HCT116 (cell line): ENCODE results near the gene CDKL2. TPM values are rescaled to one million over a fixed set of nuclear protein-coding genes. Genes with fewer than 3 reads are reported as not detected.

Source experiments
- ATAC-seq: fragments of 200-7000 bp; cut with Tn5 transposase; 2 replicates; pipeline ENCODE4 v1.9.1; 2020; ENCODE audit warnings: mild to moderate bottlenecking, moderate library complexity
- BruUV-seq: library from RNA; stranded (reverse); fragments of 400-500 nt; replicated peaks from 2 replicates; lab custom pipeline; 2021; lab: Mats Ljungman, UMichigan
- CTCF ChIA-PET: fragments of 300-600 bp; sonication (Branson Sonifier 250); formaldehyde crosslinking; loops from one replicate; lab custom pipeline; 2021; ENCODE audit warnings: antibody characterized with exemption; lab: Charles Lee
- POLR2A ChIA-PET: fragments of 300-600, 350-600 bp; sonication (Branson Sonifier 250); formaldehyde crosslinking; loops from one replicate; lab custom pipeline; 2021; ENCODE audit warnings: antibody characterized with exemption; lab: Charles Lee
- RAD21 ChIA-PET, 2 experiments: fragments of 300-600 bp; sonication (Branson Sonifier 250); formaldehyde crosslinking; loops; one replicate each; lab custom pipeline; 2023; ENCODE audit warnings: low total read pairs in 2 of 2; ENCODE audit not compliant: uncharacterized antibody in 2 of 2, unreplicated experiment in 2 of 2, low non-redundant PET in 1 of 2; lab: Charles Lee
- DNase-seq: peaks from one replicate; pipeline ENCODE4 v3.0.0-alpha.2; 2010; ENCODE audit warnings: low read depth, low spot score
- H2AFZ ChIP-seq: fragments of 200-600 bp; shearing (Covaris generic), sonication (generic); 2 replicates; pipeline ENCODE4 v1.6.1; 2017; ENCODE audit warnings: low read depth, mixed run types, mixed read lengths, antibody characterized with exemption, low read length; ENCODE audit not compliant: poor library complexity, severe bottlenecking
- H3K27ac ChIP-seq: 2 replicates; pipeline ENCODE4 v1.5.1; 2012; ENCODE audit warnings: low read depth, low read length
- H3K27me3 ChIP-seq: fragments of 200-600 bp; sonication (generic); 2 replicates; pipeline ENCODE4 v1.6.1; 2016; ENCODE audit warnings: mixed run types, low read length, mixed read lengths; ENCODE audit not compliant: insufficient read depth
- H3K36me3 ChIP-seq, 2 experiments: fragments of 200-500 bp in 1 of 2; fragments of 200-600 bp in 1 of 2; sonication (Bioruptor generic) in 1 of 2; sonication (generic) in 1 of 2; 2 replicates each; pipeline versions ENCODE4 v1.5.1 to v1.6.1; 2014 to 2016; ENCODE audit warnings: low read length in 2 of 2, inconsistent platforms in 1 of 2, mixed read lengths in 1 of 2, mixed run types in 1 of 2; ENCODE audit not compliant: insufficient read depth in 2 of 2, control insufficient read depth in 1 of 2
- H3K4me1 ChIP-seq, 2 experiments: fragments of 200-600 bp in 1 of 2; sonication (generic) in 1 of 2; 2 replicates each; pipeline versions ENCODE4 v1.5.1 to v1.6.1; 2012 to 2017; ENCODE audit warnings: low read length in 2 of 2, inconsistent platforms in 1 of 2, mild to moderate bottlenecking in 1 of 2, mixed read lengths in 1 of 2, mixed run types in 1 of 2, moderate library complexity in 1 of 2; ENCODE audit not compliant: insufficient read depth in 2 of 2, control insufficient read depth in 1 of 2
- H3K4me2 ChIP-seq: fragments of 200-600 bp; sonication (generic); 2 replicates; pipeline ENCODE4 v1.6.1; 2017; ENCODE audit warnings: mixed run types, low read length, mixed read lengths
- H3K4me3 ChIP-seq, 2 experiments: fragments of 200-600 bp in 1 of 2; sonication (generic) in 1 of 2; replicated peaks in 1 of 2; 2 replicates each; pipeline ENCODE4 v1.5.1; 2011 to 2016; ENCODE audit warnings: low read length in 2 of 2, control low read depth in 1 of 2, low read depth in 1 of 2, mild to moderate bottlenecking in 1 of 2, mixed read lengths in 1 of 2, mixed run types in 1 of 2
- H3K79me2 ChIP-seq: fragments of 200-600 bp; sonication (generic); 2 replicates; pipeline ENCODE4 v1.6.1; 2017; ENCODE audit warnings: mild to moderate bottlenecking, mixed run types, low read length, moderate library complexity, mixed read lengths; ENCODE audit not compliant: insufficient read depth
- H3K9ac ChIP-seq: fragments of 200-600 bp; sonication (generic); 2 replicates; pipeline ENCODE4 v1.6.1; 2016; ENCODE audit warnings: low read length, mixed read lengths
- H3K9me2 ChIP-seq: fragments of 200-600 bp; sonication (generic), shearing (Covaris generic); 2 replicates; pipeline ENCODE4 v1.6.1; 2017; ENCODE audit warnings: mixed run types, mild to moderate bottlenecking, moderate library complexity; ENCODE audit not compliant: insufficient read depth
- H3K9me3 ChIP-seq, 2 experiments: fragments of 200-500 bp in 1 of 2; fragments of 200-600 bp in 1 of 2; sonication (Bioruptor generic) in 1 of 2; sonication (generic) in 1 of 2; 2 replicates each; pipeline ENCODE4 v1.6.1; 2014 to 2017; ENCODE audit warnings: low read length in 2 of 2, mixed read lengths in 2 of 2, inconsistent platforms in 1 of 2, low read depth in 1 of 2, mild to moderate bottlenecking in 1 of 2, mixed run types in 1 of 2, moderate library complexity in 1 of 2; ENCODE audit not compliant: control insufficient read depth in 1 of 2, insufficient read depth in 1 of 2
- H4K20me1 ChIP-seq: fragments of 200-600 bp; sonication (generic), shearing (Covaris generic); 2 replicates; pipeline ENCODE4 v1.6.1; 2017; ENCODE audit warnings: mixed run types, mild to moderate bottlenecking, moderate library complexity; ENCODE audit not compliant: insufficient read depth
- ATF3 ChIP-seq: IDR thresholded peaks from 2 replicates; pipeline ENCODE4 v1.6.1; 2012
- CBX3 ChIP-seq: IDR thresholded peaks from 2 replicates; pipeline ENCODE4 v1.6.1; 2012; ENCODE audit warnings: low read depth
- CEBPB ChIP-seq: IDR thresholded peaks from 2 replicates; pipeline ENCODE4 v1.6.1; 2012; ENCODE audit warnings: low read depth
- CTCF ChIP-seq, 3 experiments: fragments of 200-600 bp in 1 of 3; sonication (generic) in 1 of 3; IDR thresholded peaks in 2 of 3; conservative IDR thresholded peaks in 1 of 3; 2 replicates each; pipeline ENCODE4 v1.5.1; 2012 to 2017; ENCODE audit warnings: low read depth in 2 of 3, low read length in 2 of 3, antibody characterized with exemption in 1 of 3, borderline replicate concordance in 1 of 3, control low read depth in 1 of 3, mild to moderate bottlenecking in 1 of 3, mixed read lengths in 1 of 3, mixed run types in 1 of 3, moderate library complexity in 1 of 3; ENCODE audit not compliant: insufficient read depth in 1 of 3
- ELF1 ChIP-seq: IDR thresholded peaks from 2 replicates; pipeline ENCODE4 v1.6.1; 2012; ENCODE audit warnings: low read depth, borderline replicate concordance
- EZH2 ChIP-seq: fragments of 200-600 bp; sonication (generic); IDR thresholded peaks from 2 replicates; pipeline ENCODE4 v1.6.1; 2017; ENCODE audit warnings: antibody characterized with exemption, mixed run types
- FOSL1 ChIP-seq: IDR thresholded peaks from 2 replicates; pipeline ENCODE4 v1.6.1; 2012; ENCODE audit warnings: low read depth
- JUND ChIP-seq: IDR thresholded peaks from 2 replicates; pipeline ENCODE4 v1.6.1; 2012
- MAX ChIP-seq: IDR thresholded peaks from 2 replicates; pipeline ENCODE4 v1.6.1; 2012
- REST ChIP-seq: IDR thresholded peaks from 2 replicates; pipeline ENCODE4 v1.6.1; 2012; ENCODE audit warnings: low read depth
- SRF ChIP-seq: IDR thresholded peaks from 2 replicates; pipeline ENCODE4 v1.6.1; 2012; ENCODE audit warnings: low read depth
- TCF7L2 ChIP-seq: IDR thresholded peaks from 2 replicates; pipeline ENCODE4 v1.7.0; 2011; ENCODE audit warnings: borderline replicate concordance, inconsistent platforms; ENCODE audit not compliant: insufficient read depth, insufficient read length; ENCODE audit errors: extremely low read depth
- ZFX ChIP-seq: fragments of 450-650 bp; IDR thresholded peaks from 2 replicates; pipeline ENCODE4 v1.6.1; 2017
- ZNF274 ChIP-seq: fragments of 200-500 bp; sonication (Bioruptor generic); IDR thresholded peaks from 2 replicates; pipeline ENCODE4 v1.6.1; 2014; ENCODE audit warnings: mild to moderate bottlenecking, low read depth, low read length, inconsistent platforms
- intact Hi-C: fragments of 100-400 bp; cut with micrococcal nuclease; formaldehyde crosslinking; loops from 2 replicates; pipeline ENCODE4 v1.10.0; 2022
- total RNA-seq: library from RNA; stranded (reverse); gene quantifications from one replicate; pipeline ENCODE4 v1.2.1, GENCODE V29; 2021; ENCODE audit not compliant: unreplicated experiment

CDKL2 gene
- total RNA-seq, 1 experiment from 2014 or later = 1.2 TPM

GRCh38 chr4:75552452-75552851 lies 77.9 kb downstream of the CDKL2 start:
- intact Hi-C loops = no loop called here
- POLR2A ChIA-PET = no interaction called here
- no TSS peak for BruUV-seq
- DNase-seq (no peak), ATAC-seq (no peak)
- Histone ChIP-seq H3K27me3 (no peaks in the 10 kb centered on the region), H3K9me2 (no peaks in the 10 kb centered on the region), H2AFZ (no peak overlapping the region), H4K20me1 (no peaks in the 10 kb centered on the region), H3K79me2 (no peaks in the 10 kb centered on the region), H3K4me1 (peaks cover 0 to 9% of the 10 kb centered on the region in 2 experiments; a peak in 2 of 4 replicates), H3K4me2 (no peak overlapping the region), H3K9me3 (no peaks in the 10 kb centered on the region), H3K36me3 (no peaks in the 10 kb centered on the region), H3K9ac (no peak overlapping the region), H3K27ac (no peak overlapping the region), H3K4me3 (no peak overlapping the region)
- CTCF ChIA-PET = no interaction called here
- RAD21 ChIA-PET = no interaction called here
- TF ChIP-seq CEBPB = no peak
- TF ChIP-seq TCF7L2 = no peak
- TF ChIP-seq CTCF (IDR thresholded peaks at IDR 0.05 in 2 of 3, conservative IDR thresholded peaks at IDR 0.05 in 1 of 3; ENCODE audit: borderline replicate concordance in 1 of 3, insufficient read depth in 1 of 3, low read depth in 2 of 3, low read length in 2 of 3) = no peak
- TF ChIP-seq ATF3 = no peak
- TF ChIP-seq EZH2 = no peak
- no peak for TF ChIP-seq ELF1
- no peak for TF ChIP-seq JUND
- no peak for TF ChIP-seq SRF
- no peak for TF ChIP-seq MAX
- TF ChIP-seq ZFX = no peak
- no peak for TF ChIP-seq REST
- no peak for TF ChIP-seq CBX3
- no peak for TF ChIP-seq FOSL1
- TF ChIP-seq ZNF274 = no peak
